ENCODE results near the gene SYT14. TPM values are rescaled to one million over a fixed set of nuclear protein-coding genes. Genes with fewer than 3 reads are reported as not detected.
"Not testable (repeated sequence)": the region's sequence is repeated elsewhere in the genome, so short reads cannot be mapped to it uniquely, and the experiment has no call there.

Gene SYT14
- polyA plus RNA-seq (4.6 to 10.6 TPM (median 8.3 TPM) in 3 replicates), polyA minus RNA-seq (5.8 to 26.0 TPM (median 25.0 TPM) in 3 replicates)
- polyA plus RNA-seq (2011; ENCODE audit: low read depth) = 2.1 TPM
- 3.3 and 7.0 TPM in 2 replicates for polyA plus RNA-seq (2011; cell fraction: cytosol; rRNA removed)
- polyA plus RNA-seq (2011; cell fraction: nucleus; rRNA removed) = 12.1 and 13.3 TPM in 2 replicates
- 1.6 and 3.3 TPM in 2 replicates for polyA plus RNA-seq (2012; ENCODE audit: low replicate concordance)
- 14.2 TPM for polyA minus RNA-seq (2011; cell fraction: cytosol; rRNA and poly(A)+ RNA removed)
- 25.2 and 59.9 TPM in 2 replicates for polyA minus RNA-seq (2011; cell fraction: nucleus; rRNA and poly(A)+ RNA removed)

DNA sequence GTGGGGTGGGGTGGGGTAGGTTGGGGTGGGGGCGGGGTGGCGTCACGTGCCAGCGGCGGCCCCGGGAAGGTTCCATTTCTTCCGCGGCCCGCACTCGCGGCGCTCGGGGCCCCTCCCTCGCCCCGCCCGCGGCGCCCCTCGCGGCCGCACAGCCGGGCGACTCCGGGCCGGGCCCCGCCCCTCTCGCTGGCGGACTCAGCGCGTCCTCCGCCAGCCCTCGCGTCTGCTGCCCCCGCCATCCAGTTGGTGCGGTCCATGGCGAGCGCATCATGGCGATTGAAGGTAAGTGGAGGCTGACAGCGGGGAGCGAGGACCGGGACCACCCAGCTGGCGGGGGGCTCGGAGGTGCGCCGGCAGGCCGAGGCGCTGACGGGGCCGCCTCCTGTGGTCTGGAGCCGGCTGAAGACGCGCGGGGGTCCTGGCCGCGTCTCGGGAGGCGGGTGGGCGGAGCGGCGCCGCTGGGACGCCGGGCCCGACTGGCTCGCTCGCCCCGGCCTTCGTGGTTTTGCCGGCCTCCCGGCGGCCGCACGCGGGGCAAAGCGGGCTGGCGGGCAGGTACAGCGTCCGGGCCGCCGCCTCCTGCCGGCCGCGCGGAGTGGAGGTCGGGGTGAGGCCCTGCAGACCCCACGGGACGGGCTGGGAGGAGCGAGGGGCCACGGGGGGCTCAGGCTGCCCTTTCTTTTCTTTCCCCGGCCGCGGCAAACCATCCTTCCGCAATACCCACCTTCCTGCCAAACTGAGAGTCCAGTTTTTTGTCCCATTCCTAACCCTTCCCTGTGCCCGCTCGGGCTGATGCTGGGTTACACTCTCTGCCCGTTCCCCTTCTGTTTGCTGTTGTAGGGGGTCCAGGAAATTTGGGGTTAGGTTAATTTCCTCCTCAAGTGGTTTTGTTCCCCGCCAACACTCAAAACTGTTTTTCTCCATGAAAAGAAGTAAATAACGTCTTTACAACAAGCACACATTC lies at the start of gene SYT14:
Gene SYT14 (plus strand): TSS at position 222 of the 964 bp plus-strand sequence. CDS start 48 bp downstream, at position 270.
- no peak within 1 kb of the TSS for H3K27ac ChIP-seq (ENCODE audit: control insufficient read depth, insufficient read depth, low read length)
- peak within 1 kb of the TSS; percentile 57 for H2AFZ ChIP-seq (ENCODE audit: control insufficient read depth, low read length)
- dilution Hi-C loops (cut with MboI; ENCODE audit: extremely low pct_ligation_motif_present, low sequenced_read_pairs) = no loop called here
- H3K27me3 ChIP-seq (ENCODE audit: control insufficient read depth, extremely low read depth, insufficient read depth, low read length) = peaks cover 6% of the 10 kb centered on the region
- no peaks in the 10 kb centered on the region for H3K9me1 ChIP-seq (ENCODE audit: control insufficient read depth, extremely low read depth, insufficient read depth, low read length)
- no peaks in the 10 kb centered on the region for H3K9me3 ChIP-seq (ENCODE audit: control insufficient read depth, low read depth, low read length)
- DNase-seq (ENCODE audit: low read depth, low spot score) (no peak), FAIRE-seq (no peak)
- no peak for TF ChIP-seq EZH2 (IDR thresholded peaks at IDR 0.05; ENCODE audit: low read length)
- TF ChIP-seq, protein P1, sequence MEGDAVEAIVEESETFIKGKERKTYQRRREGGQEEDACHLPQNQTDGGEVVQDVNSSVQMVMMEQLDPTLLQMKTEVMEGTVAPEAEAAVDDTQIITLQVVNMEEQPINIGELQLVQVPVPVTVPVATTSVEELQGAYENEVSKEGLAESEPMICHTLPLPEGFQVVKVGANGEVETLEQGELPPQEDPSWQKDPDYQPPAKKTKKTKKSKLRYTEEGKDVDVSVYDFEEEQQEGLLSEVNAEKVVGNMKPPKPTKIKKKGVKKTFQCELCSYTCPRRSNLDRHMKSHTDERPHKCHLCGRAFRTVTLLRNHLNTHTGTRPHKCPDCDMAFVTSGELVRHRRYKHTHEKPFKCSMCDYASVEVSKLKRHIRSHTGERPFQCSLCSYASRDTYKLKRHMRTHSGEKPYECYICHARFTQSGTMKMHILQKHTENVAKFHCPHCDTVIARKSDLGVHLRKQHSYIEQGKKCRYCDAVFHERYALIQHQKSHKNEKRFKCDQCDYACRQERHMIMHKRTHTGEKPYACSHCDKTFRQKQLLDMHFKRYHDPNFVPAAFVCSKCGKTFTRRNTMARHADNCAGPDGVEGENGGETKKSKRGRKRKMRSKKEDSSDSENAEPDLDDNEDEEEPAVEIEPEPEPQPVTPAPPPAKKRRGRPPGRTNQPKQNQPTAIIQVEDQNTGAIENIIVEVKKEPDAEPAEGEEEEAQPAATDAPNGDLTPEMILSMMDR (optimal IDR thresholded peaks at IDR 0.05 in 1 of 3, IDR thresholded peaks at IDR 0.05 in 1 of 3, conservative IDR thresholded peaks at IDR 0.05 in 1 of 3; ENCODE audit: extremely low read depth in 1 of 3, insufficient read depth in 2 of 3, low read length in 3 of 3) = peak in 1 of 3 experiments; percentile 16
- H3K4me3 ChIP-seq (ENCODE audit: control insufficient read depth in 2 of 3, extremely low read depth in 1 of 3, insufficient read depth in 2 of 3, low read depth in 1 of 3, low read length in 3 of 3) = peak within 1 kb of the TSS; percentile 55 to 69 (median 65)
- no peaks in the 10 kb centered on the region for H3K79me2 ChIP-seq (ENCODE audit: control insufficient read depth, insufficient read depth, low read length)
- H3K36me3 ChIP-seq (ENCODE audit: control insufficient read depth in 2 of 2, extremely low read depth in 1 of 2, insufficient read depth in 2 of 2, low read length in 2 of 2) = no peaks in the 10 kb centered on the region
- peak within 1 kb of the TSS; percentile 89 for H3K4me2 ChIP-seq (ENCODE audit: control insufficient read depth, extremely low read depth, insufficient read depth, low read depth, low read length)
- peaks cover 4% of the 10 kb centered on the region for H3K4me1 ChIP-seq (ENCODE audit: control insufficient read depth, extremely low read depth, insufficient read depth, low read length)
- H3K9ac ChIP-seq (ENCODE audit: control insufficient read depth, extremely low read depth, insufficient read depth, low read length) = peak within 1 kb of the TSS; percentile 56
- no peaks in the 10 kb centered on the region for H4K20me1 ChIP-seq (ENCODE audit: control insufficient read depth, extremely low read depth, insufficient read depth, low read length)

DNA sequence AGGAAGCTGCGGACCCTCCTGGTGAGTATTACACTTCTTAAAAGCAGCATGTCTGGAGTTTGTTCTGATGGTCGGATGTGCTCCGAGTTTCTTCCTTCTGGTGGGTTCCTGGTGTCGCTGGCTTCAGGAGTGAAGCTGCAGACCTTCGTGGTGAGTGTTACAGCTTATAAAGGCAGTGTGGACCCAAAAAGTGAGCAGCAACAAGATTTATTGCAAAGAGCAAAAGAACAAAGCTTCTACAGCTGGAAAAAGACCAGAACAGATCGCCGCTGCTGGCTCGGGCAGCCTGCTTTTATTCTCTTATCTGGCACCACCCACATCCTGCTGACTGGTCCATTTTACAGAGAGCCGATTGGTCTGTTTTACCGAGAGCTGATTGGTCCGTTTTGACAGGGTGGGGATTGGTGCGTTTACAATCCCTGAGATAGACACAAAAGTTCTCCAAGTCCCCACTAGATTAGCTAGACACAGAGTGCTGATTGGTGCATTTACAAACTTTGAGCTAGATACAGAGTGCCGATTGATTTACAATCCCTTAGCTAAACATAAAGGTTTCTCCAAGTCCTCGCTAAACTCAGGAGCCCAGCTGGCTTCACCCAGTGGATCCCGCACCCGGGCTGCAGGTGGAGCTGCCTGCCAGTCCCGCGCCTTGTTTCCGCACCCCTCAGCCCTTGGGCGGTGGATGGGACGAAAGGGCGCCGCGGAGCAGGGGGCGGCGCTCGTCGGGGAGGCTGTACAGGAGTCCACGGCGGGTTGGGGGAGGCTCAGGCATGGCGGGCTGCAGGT lies 49.5 kb upstream of the SYT14 start:
- not testable (repeated sequence) for H3K9me3 ChIP-seq (ENCODE audit: control insufficient read depth, low read depth, low read length)

More for the DNA sequence above, 49.5 kb upstream of the SYT14 start:
- H3K79me2 ChIP-seq (ENCODE audit: control insufficient read depth, insufficient read depth, low read length); H3K27me3 ChIP-seq (ENCODE audit: control insufficient read depth, extremely low read depth, insufficient read depth, low read length); H3K9ac ChIP-seq (ENCODE audit: control insufficient read depth, extremely low read depth, insufficient read depth, low read length); dilution Hi-C loops (cut with MboI; ENCODE audit: extremely low pct_ligation_motif_present, low sequenced_read_pairs); FAIRE-seq; DNase-seq (ENCODE audit: low read depth, low spot score); H3K4me3 ChIP-seq (ENCODE audit: control insufficient read depth in 2 of 3, extremely low read depth in 1 of 3, insufficient read depth in 2 of 3, low read depth in 1 of 3, low read length in 3 of 3); H3K9me1 ChIP-seq (ENCODE audit: control insufficient read depth, extremely low read depth, insufficient read depth, low read length); H3K27ac ChIP-seq (ENCODE audit: control insufficient read depth, insufficient read depth, low read length); H2AFZ ChIP-seq (ENCODE audit: control insufficient read depth, low read length); H4K20me1 ChIP-seq (ENCODE audit: control insufficient read depth, extremely low read depth, insufficient read depth, low read length); H3K36me3 ChIP-seq (ENCODE audit: control insufficient read depth in 2 of 2, extremely low read depth in 1 of 2, insufficient read depth in 2 of 2, low read length in 2 of 2); H3K4me2 ChIP-seq (ENCODE audit: control insufficient read depth, extremely low read depth, insufficient read depth, low read depth, low read length): not testable (repeated sequence)
- peaks cover 41% of the 10 kb centered on the region for H3K4me1 ChIP-seq (ENCODE audit: control insufficient read depth, extremely low read depth, insufficient read depth, low read length)
